ENCODE data around the gene ZNF678. TPM values are rescaled to one million over a fixed set of nuclear protein-coding genes. Genes with fewer than 3 reads are reported as not detected.
"Not testable (repeated sequence)": the region's sequence is repeated elsewhere in the genome, so short reads cannot be mapped to it uniquely, and the experiment has no call there.

Gene ZNF678
- total and polyA plus RNA-seq, 2 of the 4 experiments (the other 2 are of a cell fraction), result 1.3 to 4.8 TPM

DNA sequence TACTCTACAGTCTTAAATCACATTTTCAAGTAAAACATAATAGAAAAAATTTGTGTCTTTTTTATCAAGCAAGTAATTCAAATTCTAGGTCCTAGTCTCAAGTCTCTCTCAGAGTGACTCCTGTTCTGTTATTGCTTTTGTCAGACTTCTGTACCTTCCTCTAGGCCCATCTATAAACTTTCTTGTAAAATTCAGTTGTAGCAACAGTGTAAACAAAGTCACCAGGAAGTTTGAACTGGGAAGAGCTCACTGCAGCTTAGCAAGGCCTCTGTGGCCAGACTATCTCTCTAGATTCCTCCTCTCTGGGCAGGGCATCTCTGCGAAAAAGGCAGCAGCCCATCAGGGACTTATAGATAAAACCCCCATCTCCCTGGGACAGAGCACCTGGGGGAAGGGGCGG, 13.5 kb upstream of the ZNF678 start:
- POLR2A ChIA-PET (ENCODE audit: unreplicated experiment), result no interaction called here
- no TSS peak for BruUV-seq (replicated peaks)
- dilution Hi-C loops (cut with HindIII; ENCODE audit: low sequenced_read_pairs, unreplicated experiment), result no loop called here

DNA sequence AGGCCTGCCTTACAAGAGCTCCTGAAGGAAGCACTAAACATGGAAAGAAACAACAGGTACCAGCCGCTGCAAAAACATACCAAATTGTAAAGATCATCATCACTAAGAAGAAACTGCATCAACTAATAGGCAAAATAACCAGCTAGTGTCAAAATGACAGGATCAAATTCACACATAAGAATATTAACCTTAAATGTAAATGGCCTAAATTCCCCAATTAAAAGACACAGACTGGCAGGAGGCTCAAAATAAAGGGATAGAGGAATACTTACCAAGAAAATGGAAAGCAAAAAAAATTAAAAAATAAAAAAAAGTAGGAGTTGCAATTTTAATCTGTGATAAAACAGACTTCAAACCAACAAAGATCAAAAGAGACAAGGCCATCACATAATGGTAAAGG, 11.5 kb upstream of the ZNF678 start:
- H3K79me1 ChIP-seq (ENCODE audit: low read depth in 1 of 2, low read length in 2 of 2); H2BK120ac ChIP-seq (ENCODE audit: low read depth, low read length); POLR2A ChIA-PET (ENCODE audit: unreplicated experiment); H2AK9ac ChIP-seq (replicated peaks; ENCODE audit: low read depth, low read length, poor library complexity); H3K4me1 ChIP-seq (ENCODE audit: control insufficient read depth, insufficient read depth, low read length); in situ Hi-C loops (cut with MboI; ENCODE audit: low sequenced_read_pairs); H3K56ac ChIP-seq (ENCODE audit: extremely low read depth, insufficient read depth, low read length); ATAC-seq (ENCODE audit: low read depth); intact Hi-C loops (cut with micrococcal nuclease); H4K20me1 ChIP-seq (ENCODE audit: insufficient read depth, low read length); H3K4me2 ChIP-seq (ENCODE audit: low read depth, low read length); DNase-seq; H4K91ac ChIP-seq (ENCODE audit: insufficient read depth, low read depth, low read length); H3K23ac ChIP-seq (ENCODE audit: low read depth, low read length); H3K27ac ChIP-seq (ENCODE audit: insufficient read depth, low read length); H3K18ac ChIP-seq (ENCODE audit: low read depth, low read length); H3K36me3 ChIP-seq (ENCODE audit: control insufficient read depth, insufficient read depth, low read length); BruUV-seq (replicated peaks); H2AFZ ChIP-seq (replicated peaks; ENCODE audit: low read length, poor library complexity); H2BK15ac ChIP-seq (ENCODE audit: low read depth, low read length); H3K4me3 ChIP-seq (ENCODE audit: insufficient read depth, low read depth, low read length); H3K9me3 ChIP-seq (ENCODE audit: control insufficient read depth, insufficient read depth, low read length); H3K4ac ChIP-seq (ENCODE audit: low read depth, low read length); dilution Hi-C loops (cut with HindIII; ENCODE audit: low sequenced_read_pairs, unreplicated experiment); H2BK5ac ChIP-seq (ENCODE audit: low read depth, low read length, poor library complexity, severe bottlenecking); H3K9ac ChIP-seq (ENCODE audit: low read depth, low read length); H3K14ac ChIP-seq (replicated peaks; ENCODE audit: low read depth, low read length); H4K8ac ChIP-seq (ENCODE audit: low read depth in 2 of 2, low read length in 2 of 2); H4K5ac ChIP-seq (ENCODE audit: low read depth, low read length); CTCF ChIA-PET; H2BK20ac ChIP-seq (ENCODE audit: low read depth, low read length); H3K9me1 ChIP-seq (ENCODE audit: insufficient read depth, low read length); H3K27me3 ChIP-seq (ENCODE audit: control insufficient read depth, insufficient read depth, low read length); H2AK5ac ChIP-seq (ENCODE audit: low read depth, low read length): not testable (repeated sequence)
- no CpG with 5 or more reads among the region's 1 CpG for WGBS, 2 experiments (ENCODE audit: extremely low coverage in 2 of 2, insufficient read length in 1 of 2)

More for the DNA sequence above, 13.5 kb upstream of the ZNF678 start:
- Histone ChIP-seq H3K4me3 (ENCODE audit: insufficient read depth, low read depth, low read length) (no peak overlapping the region), H2AFZ (replicated peaks; ENCODE audit: low read length, poor library complexity) (no peak overlapping the region), H3K4ac (ENCODE audit: low read depth, low read length) (no peak overlapping the region), H2AK5ac (ENCODE audit: low read depth, low read length) (no peak overlapping the region), H3K9me3 (ENCODE audit: control insufficient read depth, insufficient read depth, low read length) (no peaks in the 10 kb centered on the region), H2BK15ac (ENCODE audit: low read depth, low read length) (no peak overlapping the region), H3K23ac (ENCODE audit: low read depth, low read length) (no peak overlapping the region), H3K56ac (ENCODE audit: extremely low read depth, insufficient read depth, low read length) (no peak overlapping the region), H3K4me2 (ENCODE audit: low read depth, low read length) (no peak overlapping the region), H3K27ac (ENCODE audit: insufficient read depth, low read length) (no peak overlapping the region), H3K36me3 (ENCODE audit: control insufficient read depth, insufficient read depth, low read length) (no peaks in the 10 kb centered on the region), H3K4me1 (ENCODE audit: control insufficient read depth, insufficient read depth, low read length) (no peaks in the 10 kb centered on the region), H2AK9ac (replicated peaks; ENCODE audit: low read depth, low read length, poor library complexity) (no peak overlapping the region), H3K79me1 (ENCODE audit: low read depth in 1 of 2, low read length in 2 of 2) (no peaks in the 10 kb centered on the region), H4K20me1 (ENCODE audit: insufficient read depth, low read length) (no peaks in the 10 kb centered on the region), H3K18ac (ENCODE audit: low read depth, low read length) (no peak overlapping the region), H2BK120ac (ENCODE audit: low read depth, low read length) (no peak overlapping the region), H4K5ac (ENCODE audit: low read depth, low read length) (no peak overlapping the region), H2BK20ac (ENCODE audit: low read depth, low read length) (no peak overlapping the region), H3K27me3 (ENCODE audit: control insufficient read depth, insufficient read depth, low read length) (no peaks in the 10 kb centered on the region), H4K8ac (ENCODE audit: low read depth in 2 of 2, low read length in 2 of 2) (no peak overlapping the region), H2BK5ac (ENCODE audit: low read depth, low read length, poor library complexity, severe bottlenecking) (no peak overlapping the region), H3K9me1 (ENCODE audit: insufficient read depth, low read length) (no peaks in the 10 kb centered on the region), H3K9ac (ENCODE audit: low read depth, low read length) (no peak overlapping the region), H4K91ac (ENCODE audit: insufficient read depth, low read depth, low read length) (no peak overlapping the region), H3K14ac (replicated peaks; ENCODE audit: low read depth, low read length) (no peak overlapping the region)
- WGBS, 2 experiments (ENCODE audit: extremely low coverage in 2 of 2, insufficient read length in 1 of 2), result no CpG with 5 or more reads among the region's 2 CpGs
- intact Hi-C loops (cut with micrococcal nuclease), result loop anchor here (10.0 kb wide), 1 partner anchor 395 kb away; the partner anchor contains the start of gene WNT9A
- TF ChIP-seq POLR2A (IDR thresholded peaks at IDR 0.05; ENCODE audit: low read depth, low read length) (no peak), RFX5 (IDR thresholded peaks at IDR 0.05; ENCODE audit: low read depth, low read length) (no peak), RAD21 (IDR thresholded peaks at IDR 0.05; ENCODE audit: low read length) (no peak)
- TF ChIP-seq, protein P1, sequence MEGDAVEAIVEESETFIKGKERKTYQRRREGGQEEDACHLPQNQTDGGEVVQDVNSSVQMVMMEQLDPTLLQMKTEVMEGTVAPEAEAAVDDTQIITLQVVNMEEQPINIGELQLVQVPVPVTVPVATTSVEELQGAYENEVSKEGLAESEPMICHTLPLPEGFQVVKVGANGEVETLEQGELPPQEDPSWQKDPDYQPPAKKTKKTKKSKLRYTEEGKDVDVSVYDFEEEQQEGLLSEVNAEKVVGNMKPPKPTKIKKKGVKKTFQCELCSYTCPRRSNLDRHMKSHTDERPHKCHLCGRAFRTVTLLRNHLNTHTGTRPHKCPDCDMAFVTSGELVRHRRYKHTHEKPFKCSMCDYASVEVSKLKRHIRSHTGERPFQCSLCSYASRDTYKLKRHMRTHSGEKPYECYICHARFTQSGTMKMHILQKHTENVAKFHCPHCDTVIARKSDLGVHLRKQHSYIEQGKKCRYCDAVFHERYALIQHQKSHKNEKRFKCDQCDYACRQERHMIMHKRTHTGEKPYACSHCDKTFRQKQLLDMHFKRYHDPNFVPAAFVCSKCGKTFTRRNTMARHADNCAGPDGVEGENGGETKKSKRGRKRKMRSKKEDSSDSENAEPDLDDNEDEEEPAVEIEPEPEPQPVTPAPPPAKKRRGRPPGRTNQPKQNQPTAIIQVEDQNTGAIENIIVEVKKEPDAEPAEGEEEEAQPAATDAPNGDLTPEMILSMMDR (conservative IDR thresholded peaks at IDR 0.05; ENCODE audit: low read depth, low read length), result no peak
- CTCF ChIA-PET, result no interaction called here
- in situ Hi-C loops (cut with MboI; ENCODE audit: low sequenced_read_pairs), result no loop called here
- DNase-seq (no peak), ATAC-seq (ENCODE audit: low read depth) (no peak)
